HG03108 (cell line): Measurements from ENCODE around the gene PRCC.
A peak's percentile ranks its signal among the peaks of the same experiment; 100 is the strongest.
"Not testable (repeated sequence)": the region's sequence is repeated elsewhere in the genome, so short reads cannot be mapped to it uniquely, and the experiment has no call there.

Source experiments
- ATAC-seq: cut with Tn5 transposase; IDR thresholded peaks from one replicate; pipeline ENCODE4 v1.9.1; 2021; ENCODE audit warnings: moderate library complexity; ENCODE audit not compliant: unreplicated experiment

PRCC gene

DNA sequence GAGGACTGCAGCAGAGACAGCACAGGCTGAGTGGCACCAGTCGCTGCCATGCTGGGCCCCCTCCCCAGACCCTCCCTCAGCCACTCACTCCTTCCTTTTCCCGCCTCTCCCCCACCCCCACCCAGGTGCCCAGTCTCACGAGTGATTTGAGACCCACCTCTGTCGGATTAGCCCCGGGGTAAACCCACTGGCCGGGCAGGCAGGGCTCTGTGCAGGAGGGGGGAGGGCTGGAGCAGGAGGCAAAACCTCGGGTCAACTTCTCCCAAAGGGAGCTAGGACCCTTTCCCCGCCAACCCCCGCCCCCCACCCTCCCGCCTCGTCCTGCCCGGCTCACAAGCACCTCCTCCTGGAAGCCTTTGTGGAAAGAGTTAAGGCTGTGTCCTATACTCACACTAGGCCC lies 23.0 kb upstream of the PRCC start:
- no peak for ATAC-seq

DNA sequence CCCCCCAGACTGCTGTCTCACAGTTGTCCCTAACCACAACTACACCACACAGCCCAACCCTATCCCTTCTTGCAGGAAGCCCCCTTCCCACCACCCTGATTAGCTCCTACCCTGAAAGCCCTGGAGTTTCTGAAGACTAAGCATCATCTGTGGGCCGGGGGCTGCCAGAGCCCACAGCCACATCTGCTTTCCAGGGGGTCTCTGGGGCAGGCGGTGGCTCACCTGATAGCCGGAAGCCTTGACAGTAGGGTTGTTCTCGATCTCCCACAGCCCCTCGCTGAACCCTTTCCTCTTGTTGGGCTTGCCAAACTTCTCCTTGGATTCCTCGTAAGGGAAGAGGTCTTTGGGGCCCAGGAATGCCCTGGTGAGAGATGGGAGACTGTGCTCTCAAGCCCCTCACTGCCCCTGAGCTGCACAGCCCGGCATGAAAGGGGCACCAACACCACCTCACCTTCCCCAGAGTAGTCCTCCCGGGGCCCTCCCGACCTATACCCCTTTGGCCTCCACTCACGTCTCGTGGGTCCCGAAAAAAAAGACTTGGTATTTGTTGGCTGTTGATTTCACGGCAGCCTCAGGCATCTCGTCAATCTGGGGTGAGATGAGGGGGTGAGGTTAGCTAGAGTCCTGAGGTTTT lies 22.4 kb upstream of the PRCC start:
- ATAC-seq, result no peak

DNA sequence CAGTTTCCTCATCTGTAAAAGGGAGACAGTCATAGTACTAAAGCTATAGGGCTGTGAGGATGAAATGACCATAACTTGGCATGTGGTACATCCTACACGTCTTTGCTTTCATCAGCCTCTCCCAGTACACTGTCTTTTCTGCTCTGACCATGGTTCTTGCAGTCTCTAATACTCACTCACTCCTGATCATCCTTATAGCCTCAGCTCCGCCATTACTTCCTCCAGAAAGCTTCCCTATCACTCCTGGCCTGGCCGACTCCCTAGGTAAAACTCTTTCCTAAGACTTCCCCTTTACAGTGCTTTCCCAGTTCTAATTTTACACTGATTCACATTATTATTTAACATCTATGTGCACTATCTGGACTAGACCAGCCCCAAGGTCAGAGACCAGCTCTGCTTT lies 21.5 kb upstream of the PRCC start:
- ATAC-seq, result no peak

DNA sequence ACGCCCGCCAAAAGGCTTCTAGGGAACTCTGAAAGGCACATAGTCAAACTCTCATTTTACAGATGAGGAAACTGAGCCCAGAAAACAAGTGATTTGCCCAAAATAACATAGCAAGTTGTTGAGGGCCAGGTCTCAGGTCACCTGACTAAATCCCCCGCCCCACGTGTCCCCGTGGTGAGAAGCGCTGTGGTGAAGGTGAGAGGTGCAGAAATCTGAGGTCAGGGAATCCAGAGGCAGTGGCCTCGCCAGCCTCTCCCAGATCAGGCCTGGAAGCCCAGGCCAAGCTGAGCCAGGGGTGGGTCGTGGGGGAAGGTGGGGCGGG lies 21.0 kb upstream of the PRCC start:
- no peak for ATAC-seq

DNA sequence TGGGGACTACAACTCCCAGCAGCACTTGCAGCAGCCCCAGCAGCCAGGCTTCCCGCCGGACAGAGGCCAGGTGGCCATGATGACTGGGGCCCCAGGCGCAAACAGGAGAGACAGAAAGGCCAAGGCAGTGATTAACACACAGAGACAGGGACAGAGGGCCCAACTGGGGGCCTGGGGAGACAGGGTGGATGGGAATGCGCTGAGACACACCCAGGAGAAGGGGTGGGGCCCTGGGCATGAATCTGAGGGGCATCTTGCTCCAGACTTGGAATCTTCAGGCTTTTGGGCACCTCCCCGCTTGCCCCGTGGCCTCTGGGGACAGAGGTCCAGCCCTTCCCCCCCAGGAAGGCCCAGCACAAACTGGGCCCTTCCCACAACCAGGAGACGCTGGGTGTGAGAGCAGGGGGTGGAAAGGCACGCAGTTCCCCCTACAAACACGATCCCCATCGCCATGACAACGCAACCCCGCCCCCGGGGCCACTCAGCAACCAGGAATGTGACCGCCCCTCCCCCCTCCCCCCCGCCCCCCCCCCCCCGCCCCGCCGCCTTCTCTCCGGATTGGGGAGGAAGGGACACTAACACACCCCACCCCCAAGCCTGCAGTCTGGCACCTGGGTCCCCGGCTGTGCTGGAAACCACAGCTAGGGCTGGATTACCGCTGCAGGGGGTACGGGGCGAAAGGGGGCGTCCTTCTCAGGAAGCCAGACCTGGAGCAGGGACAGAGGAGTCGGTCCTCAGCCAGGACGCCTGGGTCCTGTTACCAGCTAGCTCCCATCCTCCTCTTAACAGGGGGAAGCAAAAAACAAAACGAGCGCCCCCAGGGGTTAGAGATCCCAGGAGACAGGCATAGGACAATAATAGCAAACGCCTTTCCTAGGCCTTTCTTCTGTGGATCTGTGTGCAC lies 20.4 kb upstream of the PRCC start:
- no peak for ATAC-seq

DNA sequence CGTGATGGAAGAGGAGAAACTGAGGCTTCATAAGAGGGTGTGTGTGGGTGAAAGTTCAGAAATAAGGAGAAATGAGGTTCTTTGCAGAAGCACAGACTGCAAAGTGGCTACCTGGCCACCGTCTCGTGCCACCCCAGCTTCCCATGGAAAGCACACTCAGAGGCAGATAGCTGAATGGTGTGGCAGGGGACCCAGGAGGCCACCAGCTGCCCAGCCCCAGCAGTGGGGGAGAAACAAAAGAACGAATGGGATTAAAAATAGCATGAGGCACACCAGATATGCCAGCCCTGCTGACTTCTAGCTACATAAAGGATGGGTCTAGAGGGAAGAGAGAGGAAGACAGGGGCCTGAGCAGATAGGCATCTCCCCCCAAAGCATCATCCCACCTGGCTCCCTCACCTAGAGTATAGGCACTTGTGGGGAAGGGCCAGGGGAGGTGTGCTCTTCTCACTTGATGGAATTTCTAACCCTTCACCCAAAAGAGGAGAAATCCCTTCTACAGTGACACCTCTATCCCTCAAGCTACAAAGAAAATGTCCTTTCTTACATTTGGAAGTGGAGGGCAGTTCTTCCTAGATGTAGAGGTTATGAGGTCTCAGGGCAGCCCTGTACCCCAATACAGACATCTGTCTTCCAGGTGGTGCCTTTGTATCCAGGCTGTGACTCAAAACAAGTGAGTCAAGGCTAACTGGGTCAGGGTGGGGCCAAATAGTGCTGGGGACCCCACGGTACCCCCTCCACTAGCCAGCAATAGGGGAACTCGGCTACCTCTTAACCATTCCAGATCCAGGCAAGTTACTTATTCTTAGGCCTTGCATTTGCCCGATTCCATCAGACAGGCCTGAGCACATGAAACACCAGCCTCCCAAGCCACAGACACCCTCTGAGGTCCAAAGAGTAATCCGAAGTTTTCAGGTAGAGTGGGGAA lies 19.3 kb upstream of the PRCC start:
- ATAC-seq, result no peak

DNA sequence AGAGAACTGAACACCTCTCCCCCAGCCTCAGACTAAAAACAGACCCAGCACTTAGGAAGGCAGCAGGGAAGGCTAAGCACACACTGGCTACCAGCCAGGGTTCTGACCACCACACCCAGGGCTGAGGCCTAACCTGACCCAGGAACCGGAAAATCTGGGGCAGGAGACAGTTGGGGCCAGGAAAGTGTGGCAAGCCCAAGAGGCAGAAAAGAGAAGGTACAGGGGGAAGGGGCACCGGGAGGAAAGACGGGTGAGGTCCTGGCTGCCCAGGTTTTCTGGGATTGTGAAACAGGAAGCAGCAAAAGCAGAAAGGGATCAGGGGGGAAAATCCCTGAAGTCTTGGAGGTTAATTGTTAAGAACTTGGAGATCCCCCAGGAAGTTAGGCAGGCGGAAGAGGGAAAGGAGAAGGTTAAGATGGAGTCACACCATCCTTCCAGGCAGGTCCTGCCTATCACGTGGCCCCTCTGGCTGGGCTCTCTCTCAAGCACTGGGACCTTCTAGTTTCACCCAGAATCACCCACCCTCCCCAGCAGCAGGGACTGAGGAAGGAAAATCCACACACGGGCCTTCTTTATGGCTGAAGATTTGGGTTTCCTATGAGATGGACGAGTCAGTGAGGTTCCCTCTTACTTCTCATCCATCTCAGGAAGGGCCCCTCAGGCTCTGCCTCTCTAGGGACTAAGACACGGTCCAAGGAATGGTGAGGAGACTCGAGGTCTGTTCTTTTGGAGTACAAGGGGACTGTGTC lies 18.5 kb upstream of the PRCC start:
- ATAC-seq, result no peak

DNA sequence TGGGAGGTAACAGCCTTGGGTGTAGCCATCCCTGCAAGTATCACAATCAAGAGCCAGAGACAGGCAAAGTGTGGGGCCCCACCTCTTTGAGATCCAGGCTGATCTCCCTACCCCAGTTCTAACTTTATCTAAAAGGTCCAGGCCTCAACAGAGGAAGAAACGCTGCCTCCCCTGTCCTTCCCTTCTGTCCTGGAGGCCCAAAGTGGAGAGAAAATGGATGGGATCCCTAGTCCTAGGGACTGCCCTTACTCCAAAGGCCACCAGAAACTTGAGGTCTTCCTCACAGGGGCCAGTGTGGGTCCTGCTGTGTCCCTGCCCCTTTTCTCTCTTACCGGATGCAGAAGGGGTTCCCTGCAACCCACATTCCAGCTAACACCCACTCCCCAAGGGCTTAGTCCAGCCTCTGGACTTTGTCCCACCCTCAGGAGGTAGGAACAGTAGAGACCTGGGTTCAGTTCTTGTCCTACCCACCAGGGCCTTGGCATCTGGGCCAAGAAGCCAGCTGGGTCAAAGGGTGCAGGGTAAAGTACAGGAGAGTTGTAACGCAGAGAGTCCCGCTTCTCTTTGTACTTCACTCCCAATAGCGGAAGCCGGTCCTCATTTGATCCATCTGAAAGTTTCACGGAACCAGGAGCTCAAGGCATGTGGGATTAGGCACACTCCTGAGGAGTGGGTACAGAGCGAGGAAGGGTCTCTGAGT lies 17.8 kb upstream of the PRCC start:
- ATAC-seq, result no peak

DNA sequence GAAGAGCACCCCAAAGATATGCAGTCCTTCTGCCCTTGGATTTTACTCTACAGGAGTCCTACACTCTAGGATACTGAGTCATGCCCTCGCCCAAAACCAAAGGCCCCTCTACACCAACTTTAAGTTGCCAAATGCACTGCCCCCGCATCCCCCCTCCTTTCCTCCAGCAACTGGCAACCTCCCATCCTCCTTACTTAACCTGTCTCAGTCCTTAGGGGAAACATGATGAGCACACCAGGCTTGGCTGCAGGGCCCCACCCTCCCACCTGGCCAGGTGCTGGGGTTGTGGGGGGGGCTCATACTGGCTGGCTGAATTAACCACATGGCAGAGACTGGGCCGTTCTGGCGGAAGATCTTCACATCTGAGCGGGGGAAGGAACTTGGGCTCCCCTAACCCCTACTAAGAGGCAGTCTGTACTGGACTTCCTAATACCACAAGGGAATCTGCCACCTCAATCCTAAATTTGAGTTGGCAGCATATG lies 17.1 kb upstream of the PRCC start:
- ATAC-seq, result no peak

DNA sequence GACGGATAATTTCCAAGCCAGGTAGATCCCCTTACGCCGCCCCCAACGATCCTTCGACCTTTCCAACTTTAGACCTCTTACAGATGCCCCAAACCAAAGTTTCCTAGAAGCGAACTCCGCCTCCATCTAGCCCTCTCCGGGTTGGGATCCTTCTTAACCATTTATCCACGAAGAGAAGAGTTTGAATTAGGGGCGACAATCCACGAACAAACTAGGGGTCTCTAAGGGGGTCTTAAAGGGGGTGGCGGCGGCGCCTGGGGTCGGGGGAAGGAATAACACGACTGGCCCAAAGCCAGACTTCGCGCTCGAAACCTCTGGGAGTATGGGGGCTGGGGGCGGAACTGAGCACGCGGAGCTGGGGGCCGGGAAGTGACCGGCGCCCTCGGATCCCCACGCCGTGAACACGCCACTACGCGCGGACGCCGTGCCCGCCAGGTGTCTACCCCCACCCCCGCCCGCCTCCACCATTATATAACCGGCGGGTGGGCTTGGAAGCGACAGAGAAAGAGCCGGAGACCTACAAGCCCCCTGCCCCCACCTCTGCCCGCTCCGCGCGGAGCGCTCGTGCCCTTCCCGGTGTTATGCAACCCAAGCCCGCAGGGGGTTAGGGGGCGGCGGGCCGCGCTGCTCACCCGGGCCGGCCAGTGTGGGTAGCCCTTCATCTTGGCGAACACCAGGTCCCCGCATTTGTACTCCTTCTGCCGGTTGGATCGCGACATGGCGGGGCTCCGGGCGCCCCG lies 16.5 kb upstream of the PRCC start:
- ATAC-seq, result peak; percentile 2

DNA sequence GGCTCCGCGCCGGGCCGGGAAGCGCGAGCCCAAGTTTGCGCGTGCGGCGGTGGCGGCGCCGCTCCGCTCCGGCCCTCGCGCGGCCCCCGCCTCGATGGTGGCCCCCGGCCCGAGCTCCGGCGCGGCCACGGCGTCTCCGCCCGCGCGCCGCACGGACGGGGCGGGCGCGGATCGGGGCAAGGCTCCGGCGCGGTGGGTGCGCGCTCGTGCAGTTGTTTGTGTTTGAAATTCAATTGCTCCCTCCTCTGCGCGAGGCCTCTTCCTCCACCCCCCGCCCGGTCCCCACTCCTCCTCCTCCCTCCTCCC lies 15.9 kb upstream of the PRCC start, which contains the start of gene HDGF:
HDGF (minus strand) TSS at position 225 of the 306 bp plus-strand sequence. CDS start 246 bp downstream, outside the sequence.
- peak; percentile 1 for ATAC-seq

DNA sequence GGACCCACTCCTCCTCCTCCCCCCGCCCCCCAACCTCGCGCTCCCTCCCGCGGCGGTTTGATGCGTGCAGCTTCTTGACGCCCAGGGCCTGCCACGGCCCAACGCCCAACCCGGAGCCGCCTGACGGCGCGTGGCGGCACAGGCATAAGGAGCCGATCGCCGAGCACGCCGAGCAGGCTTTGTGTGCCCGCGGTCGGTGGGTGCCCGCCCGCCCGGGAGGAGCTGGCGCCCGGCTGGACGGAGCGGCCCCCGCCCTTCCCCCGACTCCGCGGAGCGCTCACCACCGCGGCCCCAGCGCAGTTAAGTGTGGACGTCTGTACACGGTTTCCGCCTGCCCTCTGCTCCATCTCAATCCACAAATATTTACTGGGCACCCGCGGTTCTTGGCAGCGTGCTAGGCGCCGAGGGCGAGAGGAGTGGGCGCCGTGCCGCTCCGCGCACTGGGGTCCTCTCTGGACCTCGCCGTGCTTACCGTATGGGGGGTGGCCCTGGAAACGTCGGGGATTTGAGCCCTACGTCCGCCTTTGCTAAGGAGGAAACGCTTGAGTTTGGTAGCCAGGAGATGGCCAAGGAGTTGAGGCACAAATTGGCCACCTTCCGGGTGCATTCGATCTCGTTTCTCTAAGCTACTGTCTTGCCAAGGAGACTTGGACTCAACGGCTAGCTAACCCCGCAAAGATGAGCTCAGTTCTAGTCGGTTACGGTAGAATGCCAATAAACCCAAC lies 15.4 kb upstream of the PRCC start:
- ATAC-seq, result peak; percentile 62

DNA sequence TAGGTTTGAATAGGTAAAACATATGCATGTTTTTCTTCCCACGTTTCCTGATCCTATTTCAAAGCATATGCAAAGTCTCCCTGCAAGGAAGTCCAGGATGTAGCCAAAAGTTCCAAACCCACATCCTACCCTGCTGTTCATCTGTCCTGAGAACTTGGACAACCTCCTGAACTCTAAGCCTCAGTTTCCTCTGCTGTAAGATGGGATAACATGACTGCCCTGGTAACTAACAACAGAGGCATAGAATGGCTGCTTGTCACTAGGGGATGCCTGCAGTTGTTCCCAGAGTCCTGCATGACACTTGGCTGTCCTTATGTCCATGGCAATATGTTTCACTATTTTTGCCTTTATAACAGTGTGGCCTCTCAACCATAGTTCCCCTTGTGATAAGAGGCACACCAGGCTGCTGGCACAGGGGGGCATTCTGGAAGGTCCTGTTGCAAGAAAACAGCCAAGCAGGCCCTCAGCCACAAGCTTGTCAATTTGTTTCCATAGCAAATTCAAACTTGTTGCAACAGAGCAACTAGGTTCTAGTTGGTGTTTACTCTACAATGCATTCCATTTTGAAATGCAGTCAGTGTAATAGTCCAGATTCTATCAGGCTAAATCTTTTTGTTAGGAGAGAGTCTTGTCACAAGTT lies 14.4 kb upstream of the PRCC start:
- ATAC-seq, result no peak

DNA sequence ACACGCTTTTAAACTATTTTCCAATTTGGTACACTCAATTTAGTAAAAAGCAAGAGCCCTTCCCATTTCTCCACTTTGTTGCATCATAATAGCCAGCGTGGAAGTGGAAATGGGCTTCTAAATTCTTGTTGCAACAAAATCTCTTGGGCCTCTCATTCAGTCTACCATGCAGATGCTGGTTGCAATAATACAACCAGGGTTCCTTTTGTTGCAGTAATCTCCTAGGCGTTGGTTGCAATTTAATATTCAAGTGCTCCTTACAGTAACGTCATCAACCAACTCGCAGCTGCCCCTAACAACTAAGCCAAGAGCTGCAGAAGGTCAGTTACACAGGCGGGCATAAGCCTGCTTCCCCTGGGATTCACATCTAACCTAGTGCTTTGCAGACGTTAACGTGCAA lies 13.1 kb upstream of the PRCC start:
- ATAC-seq, result no peak

DNA sequence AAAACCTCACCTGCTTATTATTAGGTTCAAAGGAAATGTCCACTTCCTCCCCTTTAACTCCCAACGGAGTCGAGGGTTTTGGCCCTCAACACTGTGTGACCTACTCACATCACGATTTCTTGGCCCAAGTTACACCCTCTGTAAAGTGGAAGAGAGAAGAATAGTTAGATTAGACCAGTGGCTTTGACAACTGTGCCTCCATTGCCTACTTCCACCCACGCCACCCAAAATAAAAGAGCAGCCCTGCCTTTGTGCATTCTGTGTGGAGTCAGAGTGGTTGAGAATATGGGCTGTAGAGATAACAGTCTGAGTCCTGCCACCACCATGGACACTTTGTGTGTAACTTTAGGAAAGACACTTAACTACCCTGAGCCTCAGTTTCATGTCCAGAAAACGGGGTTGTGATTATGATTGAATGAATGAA lies 11.8 kb upstream of the PRCC start:
- no peak for ATAC-seq

DNA sequence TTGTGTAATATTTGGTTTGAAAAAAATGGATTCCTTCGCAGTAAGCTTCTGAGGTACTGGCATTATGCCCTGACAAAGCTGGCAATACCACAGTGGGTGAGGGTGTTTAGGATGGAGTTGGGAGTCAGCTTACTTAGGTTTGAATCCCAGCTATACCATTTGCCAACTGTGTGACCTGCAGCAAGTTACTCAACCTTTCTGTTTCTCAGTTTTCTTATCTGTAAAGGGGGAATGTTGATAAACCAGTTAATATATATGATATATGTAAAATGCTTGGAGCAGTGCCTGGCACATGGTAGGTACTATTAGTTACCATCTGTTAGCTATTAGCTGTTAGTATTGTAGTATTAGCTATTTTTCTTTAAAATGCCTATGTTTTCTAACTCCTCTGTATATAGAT lies 11.0 kb upstream of the PRCC start:
- no peak for ATAC-seq

DNA sequence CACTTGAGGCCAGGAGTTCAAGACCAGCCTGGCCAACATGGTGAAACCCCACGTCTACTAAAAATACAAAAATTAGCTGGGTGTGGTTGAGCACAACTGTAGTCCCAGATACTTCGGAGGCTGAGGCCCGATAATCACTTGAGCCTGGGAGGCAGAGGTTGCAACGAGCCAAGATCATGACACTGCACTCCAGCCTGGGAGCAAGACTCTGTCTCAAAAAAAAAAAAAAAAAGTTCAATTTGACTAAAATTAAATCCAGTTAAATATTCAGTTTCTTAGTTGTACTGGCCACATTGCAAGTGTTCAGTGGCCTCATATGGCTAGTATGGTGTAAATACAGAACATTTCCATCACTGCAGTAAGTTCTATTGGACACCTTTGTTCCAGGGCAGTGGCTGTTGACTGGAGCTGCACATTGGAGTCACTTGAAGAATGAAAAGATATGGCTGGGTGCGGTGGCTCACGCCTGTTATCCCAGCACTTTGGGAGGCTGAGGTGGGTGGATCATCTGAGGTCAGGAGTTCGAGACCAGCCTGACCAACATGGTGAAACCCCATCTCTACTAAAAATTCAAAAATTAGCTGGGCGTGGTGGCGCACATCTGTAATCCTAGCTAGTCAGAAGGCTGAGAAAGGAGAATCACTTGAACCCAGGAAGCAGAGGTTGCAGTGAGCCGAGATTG lies 9.6 kb upstream of the PRCC start:
- not testable (repeated sequence) for ATAC-seq
